HepG2 (cell line): ENCODE data around the gene SLC25A22.

Experiments used
- ASH2L ChIP-seq: fragments of 300-600, 200-600 bp; sonication (generic); IDR thresholded peaks from 2 replicates; pipeline ENCODE4 v1.7.0; 2017; ENCODE audit warnings: low read depth, mild to moderate bottlenecking, moderate library complexity, mixed read lengths, low read length; ENCODE audit not compliant: insufficient read length
- NFE2L1 ChIP-seq: sonication (generic); formaldehyde crosslinking; IDR thresholded peaks from 2 replicates; pipeline ENCODE4 v1.4.0; 2020; ENCODE audit warnings: missing genetic modification reagents, mild to moderate bottlenecking, borderline replicate concordance
- SMC3 ChIP-seq: IDR thresholded peaks from 2 replicates; pipeline ENCODE4 v1.6.1; 2011; ENCODE audit warnings: low read length, improper control_type of control experiment
- ZFP37 ChIP-seq: sonication (generic); formaldehyde crosslinking; IDR thresholded peaks from 2 replicates; pipeline ENCODE4 v1.4.0; 2020; ENCODE audit warnings: missing genetic modification reagents, borderline replicate concordance
- TF ChIP-seq, protein P1 (sequence below): sonication (generic); formaldehyde crosslinking; IDR thresholded peaks from 2 replicates; pipeline ENCODE4 v1.4.0; 2020; ENCODE audit warnings: missing genetic modification reagents
- TF ChIP-seq, protein P2 (sequence below): sonication (generic); formaldehyde crosslinking; IDR thresholded peaks from 2 replicates; pipeline ENCODE4 v1.5.0; 2020; ENCODE audit warnings: mild to moderate bottlenecking, missing genetic modification reagents, moderate library complexity
- TF ChIP-seq, protein P3 (sequence below): sonication (generic); formaldehyde crosslinking; IDR thresholded peaks from 2 replicates; pipeline ENCODE4 v1.5.1; 2020; ENCODE audit warnings: mild to moderate bottlenecking, missing genetic modification reagents, borderline replicate concordance
- TF ChIP-seq, protein P4 (sequence below): IDR thresholded peaks from 2 replicates; pipeline ENCODE4 v1.6.1; 2016; ENCODE audit warnings: mild to moderate bottlenecking, missing biosample characterization, missing genetic modification reagents

DNA sequence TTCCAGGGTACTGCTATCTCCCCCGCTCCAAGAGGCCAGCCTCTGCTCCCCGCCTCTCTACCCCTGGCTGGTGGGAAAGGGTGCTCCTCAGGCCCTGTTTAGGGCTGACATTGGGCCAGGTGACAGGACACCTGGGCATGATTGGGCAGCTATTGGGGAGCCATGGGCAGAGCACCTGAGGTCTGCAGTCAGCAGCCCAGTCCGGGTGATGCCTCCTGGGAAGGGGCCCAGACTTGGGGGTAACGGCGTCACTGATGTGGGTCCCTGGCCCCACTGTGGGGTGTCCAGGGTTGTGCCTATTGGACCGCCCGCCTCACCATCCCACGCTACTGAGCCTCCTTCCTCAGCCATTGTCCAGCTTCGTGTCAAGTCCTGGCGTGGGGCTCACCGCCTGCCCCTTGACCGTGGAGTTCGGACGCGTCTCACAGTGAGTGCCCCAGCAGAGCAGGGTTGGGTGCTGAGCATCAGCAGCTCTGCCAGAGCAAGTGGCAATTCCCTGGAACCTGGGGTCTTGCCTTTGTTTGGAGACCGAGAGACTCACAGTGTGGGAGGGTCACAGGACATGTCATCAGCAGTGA is 18.0 kb downstream of the SLC25A22 start:
- TF ChIP-seq SMC3 (no peak), ZFP37 (CRISPR knock-in tag) (no peak), ASH2L (no peak), NFE2L1 (CRISPR knock-in tag) (no peak)
- TF ChIP-seq, protein P1, sequence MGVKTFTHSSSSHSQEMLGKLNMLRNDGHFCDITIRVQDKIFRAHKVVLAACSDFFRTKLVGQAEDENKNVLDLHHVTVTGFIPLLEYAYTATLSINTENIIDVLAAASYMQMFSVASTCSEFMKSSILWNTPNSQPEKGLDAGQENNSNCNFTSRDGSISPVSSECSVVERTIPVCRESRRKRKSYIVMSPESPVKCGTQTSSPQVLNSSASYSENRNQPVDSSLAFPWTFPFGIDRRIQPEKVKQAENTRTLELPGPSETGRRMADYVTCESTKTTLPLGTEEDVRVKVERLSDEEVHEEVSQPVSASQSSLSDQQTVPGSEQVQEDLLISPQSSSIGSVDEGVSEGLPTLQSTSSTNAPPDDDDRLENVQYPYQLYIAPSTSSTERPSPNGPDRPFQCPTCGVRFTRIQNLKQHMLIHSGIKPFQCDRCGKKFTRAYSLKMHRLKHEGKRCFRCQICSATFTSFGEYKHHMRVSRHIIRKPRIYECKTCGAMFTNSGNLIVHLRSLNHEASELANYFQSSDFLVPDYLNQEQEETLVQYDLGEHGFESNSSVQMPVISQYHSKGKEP (CRISPR knock-in tag) = no peak
- TF ChIP-seq, protein P2, sequence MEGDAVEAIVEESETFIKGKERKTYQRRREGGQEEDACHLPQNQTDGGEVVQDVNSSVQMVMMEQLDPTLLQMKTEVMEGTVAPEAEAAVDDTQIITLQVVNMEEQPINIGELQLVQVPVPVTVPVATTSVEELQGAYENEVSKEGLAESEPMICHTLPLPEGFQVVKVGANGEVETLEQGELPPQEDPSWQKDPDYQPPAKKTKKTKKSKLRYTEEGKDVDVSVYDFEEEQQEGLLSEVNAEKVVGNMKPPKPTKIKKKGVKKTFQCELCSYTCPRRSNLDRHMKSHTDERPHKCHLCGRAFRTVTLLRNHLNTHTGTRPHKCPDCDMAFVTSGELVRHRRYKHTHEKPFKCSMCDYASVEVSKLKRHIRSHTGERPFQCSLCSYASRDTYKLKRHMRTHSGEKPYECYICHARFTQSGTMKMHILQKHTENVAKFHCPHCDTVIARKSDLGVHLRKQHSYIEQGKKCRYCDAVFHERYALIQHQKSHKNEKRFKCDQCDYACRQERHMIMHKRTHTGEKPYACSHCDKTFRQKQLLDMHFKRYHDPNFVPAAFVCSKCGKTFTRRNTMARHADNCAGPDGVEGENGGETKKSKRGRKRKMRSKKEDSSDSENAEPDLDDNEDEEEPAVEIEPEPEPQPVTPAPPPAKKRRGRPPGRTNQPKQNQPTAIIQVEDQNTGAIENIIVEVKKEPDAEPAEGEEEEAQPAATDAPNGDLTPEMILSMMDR (CRISPR knock-in tag) = no peak
- TF ChIP-seq, protein P3, sequence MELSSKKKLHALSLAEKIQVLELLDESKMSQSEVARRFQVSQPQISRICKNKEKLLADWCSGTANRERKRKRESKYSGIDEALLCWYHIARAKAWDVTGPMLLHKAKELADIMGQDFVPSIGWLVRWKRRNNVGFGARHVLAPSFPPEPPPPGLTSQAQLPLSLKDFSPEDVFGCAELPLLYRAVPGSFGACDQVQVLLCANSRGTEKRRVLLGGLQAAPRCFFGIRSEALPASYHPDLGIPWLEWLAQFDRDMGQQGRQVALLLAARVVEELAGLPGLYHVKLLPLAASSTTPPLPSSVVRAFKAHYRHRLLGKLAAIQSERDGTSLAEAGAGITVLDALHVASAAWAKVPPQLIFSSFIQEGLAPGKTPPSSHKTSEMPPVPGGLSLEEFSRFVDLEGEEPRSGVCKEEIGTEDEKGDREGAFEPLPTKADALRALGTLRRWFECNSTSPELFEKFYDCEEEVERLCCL (CRISPR knock-in tag) = no peak
- TF ChIP-seq, protein P4, sequence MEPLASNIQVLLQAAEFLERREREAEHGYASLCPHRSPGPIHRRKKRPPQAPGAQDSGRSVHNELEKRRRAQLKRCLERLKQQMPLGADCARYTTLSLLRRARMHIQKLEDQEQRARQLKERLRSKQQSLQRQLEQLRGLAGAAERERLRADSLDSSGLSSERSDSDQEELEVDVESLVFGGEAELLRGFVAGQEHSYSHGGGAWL = no peak
